Natural killer cell treated with Interleukin-12 subunit alpha and Interleukin-12 subunit beta and Interleukin-15 and Interleukin-18, amount 100 ng/mL, for 72 hours (primary cell): Measurements from ENCODE around the gene LRCH4. TPM values are rescaled to one million over a fixed set of nuclear protein-coding genes. Genes with fewer than 3 reads are reported as not detected.

ENCODE experiments used
- ATAC-seq, 2 donors: fragments of 150-1000 bp; cut with Tn5 transposase in 1 of 2; sonication (Bioruptor Pico), chemical (Tn5 transposase) in 1 of 2; 2 replicates each; pipeline ENCODE4 v1.10.0; 2021
- DNase-seq: peaks from one replicate; pipeline ENCODE4 v3.0.0; 2022; ENCODE audit warnings: low spot score
- H3K27ac Mint-ChIP-seq, 2 donors: 1 replicate in 1 of 2; 2 replicates in 1 of 2; pipeline ENCODE4 v1.8.0; 2022; ENCODE audit warnings: mixed read lengths in 2 of 2, mild to moderate bottlenecking in 1 of 2, moderate library complexity in 1 of 2
- H3K27me3 Mint-ChIP-seq, 2 donors: 1 replicate in 1 of 2; 2 replicates in 1 of 2; pipeline ENCODE4 v1.8.0; 2022; ENCODE audit warnings: mixed read lengths in 2 of 2
- H3K36me3 Mint-ChIP-seq: one replicate; pipeline ENCODE4 v1.8.0; 2022; ENCODE audit warnings: mixed read lengths
- H3K4me1 Mint-ChIP-seq, 2 donors: 1 replicate in 1 of 2; 2 replicates in 1 of 2; pipeline ENCODE4 v1.8.0; 2022; ENCODE audit warnings: low read depth in 2 of 2, mixed read lengths in 2 of 2, mild to moderate bottlenecking in 1 of 2
- H3K4me3 Mint-ChIP-seq: one replicate; pipeline ENCODE4 v1.8.0; 2022; ENCODE audit warnings: mixed read lengths
- H3K9me3 Mint-ChIP-seq: 2 replicates; pipeline ENCODE4 v1.8.0; 2022; ENCODE audit warnings: mixed read lengths
- total RNA-seq, 2 donors: library from RNA; stranded (reverse); gene quantifications; one replicate each; pipeline ENCODE4 v1.2.3, GENCODE V29; 2022

The LRCH4 gene
- total RNA-seq, 2 donors from 2014 or later = 125 to 150 TPM

- H3K27me3 Mint-ChIP-seq = no peaks in the 10 kb centered on the region
- DNase-seq (peak; percentile 60), ATAC-seq (no peak)
- H3K9me3 Mint-ChIP-seq = no peaks in the 10 kb centered on the region
- no peak within 1 kb of the TSS for H3K27ac Mint-ChIP-seq
- H3K4me1 Mint-ChIP-seq = peaks cover 4 to 7% of the 10 kb centered on the region in 2 donors
- H3K36me3 Mint-ChIP-seq = no peaks in the 10 kb centered on the region
- H3K4me3 Mint-ChIP-seq = no peak within 1 kb of the TSS
Measured at GRCh38 chr7:100573691-100574361, 12.1 kb downstream of the LRCH4 start, which contains the start of gene SAP25. SAP25 (minus strand) TSS chr7:100573900; CDS start chr7:100573742, 158 bp downstream.

DNA sequence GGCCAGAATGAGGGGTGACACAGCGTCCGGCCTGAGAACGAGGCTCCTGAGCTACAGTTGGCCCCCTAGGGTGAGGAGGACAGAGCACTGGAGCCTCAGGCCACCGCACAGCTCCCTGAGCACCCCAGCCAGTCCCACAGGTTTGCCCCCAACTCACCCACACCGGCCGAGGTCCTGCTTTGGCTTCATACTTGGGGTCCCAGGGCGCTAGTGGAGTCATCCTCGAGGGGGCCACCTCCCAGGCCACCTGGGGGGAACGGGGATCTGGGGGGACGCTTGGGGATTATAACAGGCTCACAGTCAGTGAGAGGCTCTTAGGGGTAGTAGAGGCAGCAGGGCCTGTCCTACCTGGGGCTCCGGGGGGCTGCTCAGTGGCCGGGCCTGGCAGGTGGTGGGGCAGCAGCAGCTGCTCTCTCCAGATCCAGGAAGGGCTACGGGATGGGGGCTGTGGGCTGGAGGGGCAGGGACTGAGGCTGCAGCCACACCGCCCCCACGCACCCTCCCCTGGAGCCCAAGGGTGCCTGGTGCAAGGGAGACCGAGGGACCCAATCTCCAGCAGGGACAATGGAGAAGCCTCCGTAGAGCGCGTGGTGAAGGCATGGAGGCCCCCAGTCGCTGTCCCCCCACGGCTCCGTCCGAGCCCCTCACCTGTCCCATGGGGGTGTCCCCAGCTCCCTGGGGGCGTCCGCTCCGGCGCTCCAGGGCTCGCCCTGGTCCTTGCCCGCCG is 12.8 kb downstream of the LRCH4 start:
- peaks cover 8 to 12% of the 10 kb centered on the region in 2 donors for H3K4me1 Mint-ChIP-seq
- ATAC-seq = no peak
- no peak overlapping the region for H3K4me3 Mint-ChIP-seq
- H3K27me3 Mint-ChIP-seq = no peaks in the 10 kb centered on the region
- peak; percentile 59 for DNase-seq
- H3K27ac Mint-ChIP-seq = no peak overlapping the region
- H3K9me3 Mint-ChIP-seq = no peaks in the 10 kb centered on the region
- no peaks in the 10 kb centered on the region for H3K36me3 Mint-ChIP-seq

GRCh38 chr7:100572281-100572948 is 13.5 kb downstream of the LRCH4 start:
- no peak overlapping the region for H3K27ac Mint-ChIP-seq
- no peak for ATAC-seq

DNA sequence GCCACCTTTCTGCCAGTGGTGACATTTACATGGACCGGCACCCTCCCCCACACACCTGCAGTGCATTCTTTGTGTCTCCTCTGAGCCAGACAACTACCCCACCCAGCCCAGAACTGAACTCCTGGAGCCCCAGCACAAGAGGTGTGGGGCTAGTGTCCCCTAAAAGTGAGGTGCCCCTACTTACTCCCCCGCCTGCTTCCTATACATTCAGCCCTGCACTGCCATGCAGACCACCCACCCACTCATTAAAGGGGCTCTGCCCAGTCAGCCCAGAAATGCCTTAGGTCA is 14.2 kb downstream of the LRCH4 start:
- Mint-ChIP-seq H3K27me3 (no peaks in the 10 kb centered on the region), H3K4me3 (no peak overlapping the region), H3K9me3 (no peaks in the 10 kb centered on the region), H3K4me1 (peaks cover 11 to 12% of the 10 kb centered on the region in 2 donors), H3K27ac (no peak overlapping the region), H3K36me3 (no peaks in the 10 kb centered on the region)
- no peak for DNase-seq
- ATAC-seq = no peak

More at GRCh38 chr7:100572281-100572948, 13.5 kb downstream of the LRCH4 start:
- Mint-ChIP-seq H3K36me3 (no peaks in the 10 kb centered on the region), H3K4me1 (peaks cover 11 to 12% of the 10 kb centered on the region in 2 donors), H3K9me3 (no peaks in the 10 kb centered on the region), H3K27me3 (no peaks in the 10 kb centered on the region), H3K4me3 (no peak overlapping the region)
- DNase-seq = peak; percentile 51

GRCh38 chr7:100570954-100571828 is 14.7 kb downstream of the LRCH4 start:
- no peaks in the 10 kb centered on the region for H3K9me3 Mint-ChIP-seq
- H3K36me3 Mint-ChIP-seq = no peaks in the 10 kb centered on the region
- peaks cover 11 to 12% of the 10 kb centered on the region in 2 donors for H3K4me1 Mint-ChIP-seq
- no peak overlapping the region for H3K4me3 Mint-ChIP-seq
- H3K27me3 Mint-ChIP-seq = no peaks in the 10 kb centered on the region
- no peak overlapping the region for H3K27ac Mint-ChIP-seq
- no peak for ATAC-seq
- DNase-seq = peak; percentile 59

GRCh38 chr7:100568896-100569844 is 16.8 kb downstream of the LRCH4 start:
- peak; percentile 34 to 52 for ATAC-seq
- no peaks in the 10 kb centered on the region for H3K9me3 Mint-ChIP-seq
- H3K36me3 Mint-ChIP-seq = no peaks in the 10 kb centered on the region
- peak; percentile 71 for DNase-seq
- peak overlapping the region; percentile 22 for H3K4me3 Mint-ChIP-seq
- H3K4me1 Mint-ChIP-seq = peaks cover 11 to 12% of the 10 kb centered on the region in 2 donors
- no peaks in the 10 kb centered on the region for H3K27me3 Mint-ChIP-seq
- H3K27ac Mint-ChIP-seq = peak overlapping the region; percentile 36 to 56

GRCh38 chr7:100568176-100568895 is 17.6 kb downstream of the LRCH4 start:
- Mint-ChIP-seq H3K4me3 (no peak overlapping the region), H3K36me3 (no peaks in the 10 kb centered on the region), H3K27ac (peak overlapping the region; percentile 36 to 56), H3K27me3 (no peaks in the 10 kb centered on the region), H3K4me1 (peaks cover 16 to 17% of the 10 kb centered on the region in 2 donors), H3K9me3 (no peaks in the 10 kb centered on the region)
- peak; percentile 53 for DNase-seq
- ATAC-seq = no peak

- no peak for ATAC-seq
- DNase-seq = peak; percentile 50
- no peaks in the 10 kb centered on the region for H3K9me3 Mint-ChIP-seq
- H3K27ac Mint-ChIP-seq = no peak overlapping the region
- H3K4me3 Mint-ChIP-seq = no peak overlapping the region
- H3K36me3 Mint-ChIP-seq = no peaks in the 10 kb centered on the region
- H3K27me3 Mint-ChIP-seq = no peaks in the 10 kb centered on the region
- H3K4me1 Mint-ChIP-seq = peaks cover 16 to 17% of the 10 kb centered on the region in 2 donors
Measured at GRCh38 chr7:100567751-100568175, 18.2 kb downstream of the LRCH4 start.

DNA sequence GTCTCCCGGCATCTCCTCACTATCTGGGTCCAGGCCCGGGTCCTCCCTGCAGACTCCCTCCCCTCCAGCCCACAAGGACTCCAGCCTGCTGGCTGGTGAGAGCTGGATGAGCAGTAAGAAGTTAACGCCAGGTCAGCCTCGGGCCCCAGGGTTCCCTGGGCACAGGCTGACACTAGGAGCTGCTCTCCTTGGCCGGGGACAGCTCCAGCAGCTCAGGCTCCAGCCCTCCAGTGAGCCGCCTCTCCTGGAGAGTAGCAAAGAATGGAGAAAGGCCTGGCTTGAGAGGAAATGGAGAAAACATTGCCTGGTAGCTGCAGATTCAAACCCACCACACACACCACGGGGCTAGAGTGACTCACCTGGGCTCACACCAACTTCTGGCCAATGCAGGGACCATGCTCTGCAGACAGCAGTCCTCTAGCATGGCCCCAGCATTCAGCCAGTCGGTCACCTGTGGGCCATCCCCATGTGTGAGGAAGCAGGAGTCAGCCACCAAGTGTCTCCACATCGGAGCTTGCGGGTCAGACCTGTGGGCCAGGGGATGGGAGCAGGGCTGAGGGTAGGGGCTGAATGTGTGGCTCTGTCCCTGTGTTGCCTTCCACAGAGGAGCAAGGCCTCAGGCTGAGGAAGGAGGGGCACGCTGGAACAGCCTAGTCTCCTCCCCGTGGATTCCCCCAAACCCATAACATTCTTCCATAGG is 18.7 kb downstream of the LRCH4 start:
- Mint-ChIP-seq H3K9me3 (no peaks in the 10 kb centered on the region), H3K27me3 (no peaks in the 10 kb centered on the region), H3K27ac (no peak overlapping the region), H3K36me3 (no peaks in the 10 kb centered on the region), H3K4me1 (peaks cover 16 to 17% of the 10 kb centered on the region in 2 donors), H3K4me3 (no peak overlapping the region)
- DNase-seq (peak; percentile 28), ATAC-seq (peak in 1 of 2 donors; percentile 3)

DNA sequence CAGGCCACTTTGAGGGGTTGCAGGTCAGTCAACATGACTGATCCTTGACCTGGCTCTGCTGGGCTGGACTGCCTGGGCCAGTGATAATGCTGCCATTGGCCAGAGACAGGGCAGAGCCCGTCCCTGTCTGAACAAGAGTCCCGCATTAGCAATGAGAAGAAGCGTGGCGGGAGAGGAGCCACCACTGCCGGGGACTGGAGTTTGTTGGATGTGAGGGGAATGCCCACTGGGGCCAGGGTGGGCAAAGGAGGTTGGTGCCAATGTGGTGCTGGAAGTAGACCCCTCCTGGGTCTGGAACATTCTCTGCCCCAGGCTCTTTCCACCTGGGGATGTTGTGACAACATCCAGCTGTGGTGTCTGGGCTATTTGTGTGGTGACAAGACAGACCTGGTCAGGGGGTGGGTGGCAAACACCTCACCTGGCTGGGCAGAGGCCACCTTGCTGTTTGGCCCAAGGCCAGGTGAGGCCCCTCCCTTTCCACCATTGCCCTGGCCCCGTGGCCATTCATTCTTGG is 19.9 kb downstream of the LRCH4 start:
- H3K27ac Mint-ChIP-seq = no peak overlapping the region
- H3K27me3 Mint-ChIP-seq = no peaks in the 10 kb centered on the region
- DNase-seq = peak; percentile 52
- ATAC-seq = no peak
- H3K9me3 Mint-ChIP-seq = no peaks in the 10 kb centered on the region
- no peak overlapping the region for H3K4me3 Mint-ChIP-seq
- H3K36me3 Mint-ChIP-seq = no peaks in the 10 kb centered on the region
- H3K4me1 Mint-ChIP-seq = peaks cover 16 to 17% of the 10 kb centered on the region in 2 donors

DNA sequence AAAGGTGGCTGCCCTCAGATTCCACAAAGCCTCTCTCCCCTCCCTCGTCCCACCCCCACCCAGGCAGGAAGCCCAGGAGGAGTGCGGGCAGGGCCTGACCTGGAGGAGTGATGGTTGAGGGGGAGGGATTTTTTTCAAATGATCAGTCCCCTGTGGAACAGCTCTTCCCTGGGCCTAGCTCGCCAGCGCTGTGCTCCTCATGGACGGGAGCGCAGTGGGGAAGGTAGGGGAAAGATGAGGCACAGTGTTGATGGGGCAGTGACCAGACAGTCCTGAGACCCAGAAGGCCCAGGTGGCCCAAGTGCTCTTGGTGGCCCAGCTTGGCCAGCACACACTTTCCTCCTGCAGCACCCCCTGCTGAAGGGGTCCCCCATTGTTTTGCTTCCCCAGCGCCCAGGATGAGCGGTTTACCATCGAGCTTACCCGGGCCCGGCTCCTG is 20.8 kb downstream of the LRCH4 start:
- no peak overlapping the region for H3K27ac Mint-ChIP-seq
- H3K27me3 Mint-ChIP-seq = no peaks in the 10 kb centered on the region
- peaks cover 16 to 17% of the 10 kb centered on the region in 2 donors for H3K4me1 Mint-ChIP-seq
- no peaks in the 10 kb centered on the region for H3K9me3 Mint-ChIP-seq
- ATAC-seq (no peak), DNase-seq (no peak)
- no peak overlapping the region for H3K4me3 Mint-ChIP-seq
- no peaks in the 10 kb centered on the region for H3K36me3 Mint-ChIP-seq
